Lung (tissue), 12 donors: ENCODE measurements around the gene PIPOX. TPM values are rescaled to one million over a fixed set of nuclear protein-coding genes. Genes with fewer than 3 reads are reported as not detected.

Experiments
- ATAC-seq: fragments of 200-7000 bp; cut with Tn5 transposase; one replicate; pipeline ENCODE4 v1.9.1; 2020; ENCODE audit warnings: moderate number of reproducible peaks; ENCODE audit not compliant: insufficient read depth, low FRiP score
- DNase-seq, 3 donors: peaks; one replicate each; pipeline ENCODE4 v3.0.0-alpha.2; 2013 to 2017
- H3K27ac ChIP-seq, 2 donors: one replicate each; pipeline ENCODE4 v1.5.1; 2013; ENCODE audit warnings: mild to moderate bottlenecking in 2 of 2, moderate library complexity in 2 of 2, control low read depth in 1 of 2, inconsistent platforms in 1 of 2, low read depth in 1 of 2, low read length in 1 of 2
- H3K27me3 ChIP-seq, 3 donors: one replicate each; pipeline ENCODE4 v1.5.1; 2013; ENCODE audit warnings: low read length in 2 of 3; ENCODE audit not compliant: control insufficient read depth in 3 of 3, insufficient read depth in 3 of 3
- H3K36me3 ChIP-seq, 4 donors: one replicate each; pipeline ENCODE4 v1.5.1; 2013; ENCODE audit warnings: low read length in 4 of 4, mild to moderate bottlenecking in 1 of 4, moderate library complexity in 1 of 4; ENCODE audit not compliant: control insufficient read depth in 4 of 4, insufficient read depth in 4 of 4
- H3K4me1 ChIP-seq, 5 donors: one replicate each; pipeline ENCODE4 v1.5.1; 2013; ENCODE audit warnings: low read length in 5 of 5, mild to moderate bottlenecking in 2 of 5, moderate library complexity in 1 of 5; ENCODE audit not compliant: control insufficient read depth in 5 of 5, insufficient read depth in 5 of 5
- H3K4me3 ChIP-seq: one replicate; pipeline ENCODE4 v1.5.1; 2013; ENCODE audit warnings: mild to moderate bottlenecking, control low read depth, moderate library complexity
- H3K9ac ChIP-seq, 2 donors: one replicate each; pipeline ENCODE4 v1.5.1; 2013; ENCODE audit warnings: low read length in 2 of 2, control low read depth in 1 of 2; ENCODE audit not compliant: insufficient read depth in 1 of 2
- H3K9me3 ChIP-seq, 4 donors: one replicate each; pipeline ENCODE4 v1.5.1; 2013; ENCODE audit warnings: low read length in 3 of 4, mild to moderate bottlenecking in 1 of 4, moderate library complexity in 1 of 4; ENCODE audit not compliant: control insufficient read depth in 4 of 4, insufficient read depth in 3 of 4
- CTCF ChIP-seq: IDR thresholded peaks from 2 replicates; pipeline ENCODE4 v1.5.1; 2012; ENCODE audit warnings: mild to moderate bottlenecking; ENCODE audit errors: control extremely low read depth, extremely low read depth
- WGBS, 2 donors: extraction: QIAGEN DNeasy Blood & Tissue Kit; methylation state at CpG; one replicate each; pipeline ENCODE4 v1.1.7; 2013; 5-methylcytosine and 5-hydroxymethylcytosine counted together
- polyA plus RNA-seq, 2 donors: library from polyadenylated mRNA; stranded (reverse); fragments of 200-250 nt; gene quantifications; one replicate each; pipeline ENCODE4 v1.2.1, GENCODE V29; 2013
- total RNA-seq, 2 donors: library from RNA; depleted of rRNA in 1 of 2; stranded (reverse); fragments of >200 nt in 1 of 2; gene quantifications; one replicate each; pipeline ENCODE4 v1.2.1, GENCODE V29; 2014 to 2021
- donor health status: control.
- donor health status: control.
- donor health status: Bipolar disorder and iron deficiency.
- donor health status: healthy.
- donor health status: DM: yes; HTN: yes; CAD: no.

Gene PIPOX
- total and polyA plus RNA-seq, 4 donors, result 0.27 to 1.9 (median 0.91) TPM

- peaks cover 9 to 36% (median 20%) of the 10 kb centered on the region in 4 donors for H3K36me3 ChIP-seq
- no peak for DNase-seq
- peaks cover 0 to 3% (median 0%) of the 10 kb centered on the region in 5 donors for H3K4me1 ChIP-seq
- no peak overlapping the region for H3K4me3 ChIP-seq
- H3K27ac ChIP-seq, result no peak overlapping the region
- no peak for ATAC-seq
- 84 to 90% methylated on average over 9 of the region's 9 CpGs for WGBS, 2 donors
- TF ChIP-seq CTCF, result no peak
- no peaks in the 10 kb centered on the region for H3K27me3 ChIP-seq
- H3K9ac ChIP-seq, result no peak overlapping the region
- H3K9me3 ChIP-seq, result no peaks in the 10 kb centered on the region
Observed at GRCh38 chr17:29078183-29079045, 35.5 kb downstream of the PIPOX start.

- Histone ChIP-seq H3K27ac (no peak overlapping the region), H3K36me3 (peaks cover 12 to 39% (median 19%) of the 10 kb centered on the region in 4 donors), H3K27me3 (no peaks in the 10 kb centered on the region), H3K9me3 (no peaks in the 10 kb centered on the region), H3K9ac (no peak overlapping the region), H3K4me3 (no peak overlapping the region), H3K4me1 (peaks cover 0 to 3% (median 0%) of the 10 kb centered on the region in 5 donors)
- TF ChIP-seq CTCF, result no peak
- no peak for DNase-seq
- ATAC-seq, result no peak
- WGBS, 2 donors, result 95 to 96% methylated on average over 16 of the region's 16 CpGs
Observed at GRCh38 chr17:29079433-29079832, 36.5 kb downstream of the PIPOX start.

DNA sequence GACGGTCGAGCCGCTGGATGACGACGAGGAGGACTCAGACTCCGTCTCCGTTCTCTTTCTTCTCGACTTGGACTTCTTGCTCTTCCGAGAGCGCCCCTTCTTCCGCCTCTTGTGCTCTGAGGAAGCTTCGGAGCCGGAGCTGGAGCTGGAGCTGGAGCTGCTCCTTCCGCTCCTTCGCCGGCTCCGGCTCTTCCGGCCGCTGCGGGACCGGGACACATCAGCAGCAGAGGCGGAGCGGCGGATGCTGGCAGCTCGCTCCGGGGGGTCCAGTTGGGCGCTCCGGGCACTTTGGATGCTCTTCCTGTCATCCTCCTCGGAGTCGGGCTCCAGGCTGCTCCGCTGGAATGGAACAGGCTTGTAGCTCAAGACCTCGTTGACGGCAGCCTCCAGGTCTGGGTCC lies 36.9 kb downstream of the PIPOX start:
- TF ChIP-seq CTCF, result no peak
- Histone ChIP-seq H3K4me1 (peaks cover 0 to 6% (median 0%) of the 10 kb centered on the region in 5 donors), H3K36me3 (peaks cover 12 to 42% (median 18%) of the 10 kb centered on the region in 4 donors), H3K9me3 (no peaks in the 10 kb centered on the region), H3K27ac (no peak overlapping the region), H3K27me3 (no peaks in the 10 kb centered on the region), H3K9ac (no peak overlapping the region), H3K4me3 (no peak overlapping the region)
- 95 to 96% methylated on average over 33 of the region's 33 CpGs for WGBS, 2 donors
- no peak for ATAC-seq
- DNase-seq, result no peak
